GM21737 (cell line): ENCODE data around the gene SH3BGRL3.
A peak's percentile ranks its signal among the peaks of the same experiment; 100 is the strongest.
"Not testable (repeated sequence)": the region's sequence is repeated elsewhere in the genome, so short reads cannot be mapped to it uniquely, and the experiment has no call there.

ENCODE experiments used
- ATAC-seq: cut with Tn5 transposase; IDR thresholded peaks from one replicate; pipeline ENCODE4 v1.9.1; 2021; ENCODE audit warnings: mild to moderate bottlenecking, moderate library complexity; ENCODE audit not compliant: unreplicated experiment

Gene SH3BGRL3

GRCh38 chr1:26315874-26316850 is 36.3 kb downstream of the SH3BGRL3 start:
- ATAC-seq = no peak

GRCh38 chr1:26317146-26317545 is 37.3 kb downstream of the SH3BGRL3 start:
- no peak for ATAC-seq

GRCh38 chr1:26317612-26318337 is 37.9 kb downstream of the SH3BGRL3 start, which contains the start of gene CD52:
Gene CD52, plus strand, starts transcription at chr1:26317958. Its CDS starts 60 bp downstream, at chr1:26318018.
- peak; percentile 41 for ATAC-seq

- no peak for ATAC-seq
These were observed 38.6 kb downstream of the SH3BGRL3 start for GRCh38 chr1:26318338-26319064.

GRCh38 chr1:26320896-26321295 is 41.0 kb downstream of the SH3BGRL3 start:
- no peak for ATAC-seq

- no peak for ATAC-seq
These were observed 41.6 kb downstream of the SH3BGRL3 start for GRCh38 chr1:26321315-26322041.

- no peak for ATAC-seq
These were observed 42.1 kb downstream of the SH3BGRL3 start for GRCh38 chr1:26322042-26322331.

- no peak for ATAC-seq
These were observed 43.5 kb downstream of the SH3BGRL3 start for GRCh38 chr1:26323382-26323781.

- ATAC-seq = no peak
These were observed 44.7 kb downstream of the SH3BGRL3 start for GRCh38 chr1:26324550-26324949.

- no peak for ATAC-seq
These were observed 48.1 kb downstream of the SH3BGRL3 start for GRCh38 chr1:26327956-26328362.

- ATAC-seq = no peak
These were observed 48.7 kb downstream of the SH3BGRL3 start for GRCh38 chr1:26328597-26328996.

GRCh38 chr1:26329380-26329779 is 49.5 kb downstream of the SH3BGRL3 start:
- not testable (repeated sequence) for ATAC-seq

- no peak for ATAC-seq
These were observed 50.4 kb downstream of the SH3BGRL3 start for GRCh38 chr1:26330276-26330675.
